ENCODE measurements around the gene NFIB.

The NFIB gene

DNA sequence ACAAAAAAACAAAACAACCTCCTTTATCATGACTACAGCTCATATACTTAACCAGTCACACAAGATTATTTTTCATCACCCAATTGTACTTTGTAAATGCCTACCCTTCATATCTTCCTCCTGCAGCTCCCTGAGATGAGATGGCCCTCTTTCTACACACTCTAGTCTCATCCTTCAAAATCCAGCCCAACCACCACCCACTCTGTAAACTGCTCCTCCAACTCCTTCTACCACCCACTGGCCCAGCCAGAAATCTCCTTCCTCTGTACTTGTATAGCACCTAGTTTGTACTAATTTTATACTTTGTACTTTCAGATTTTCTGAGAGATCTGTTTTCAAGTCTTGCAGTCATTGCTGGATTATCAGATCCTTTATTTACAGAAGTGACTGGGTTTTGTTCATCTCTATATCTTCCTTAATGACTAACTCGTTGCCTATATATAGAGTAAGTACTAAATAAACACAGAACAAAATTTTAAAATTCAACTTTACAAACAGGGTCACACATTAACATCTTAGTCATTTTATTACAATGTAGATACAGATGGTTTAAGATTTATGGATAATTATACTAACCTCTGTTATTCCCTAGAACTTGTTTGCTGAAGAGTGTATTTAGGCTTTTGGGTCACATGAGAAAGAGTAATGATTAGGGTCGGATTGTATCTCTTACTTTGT is 155.7 kb downstream of the NFIB start:
- TF ChIP-seq, protein P1, sequence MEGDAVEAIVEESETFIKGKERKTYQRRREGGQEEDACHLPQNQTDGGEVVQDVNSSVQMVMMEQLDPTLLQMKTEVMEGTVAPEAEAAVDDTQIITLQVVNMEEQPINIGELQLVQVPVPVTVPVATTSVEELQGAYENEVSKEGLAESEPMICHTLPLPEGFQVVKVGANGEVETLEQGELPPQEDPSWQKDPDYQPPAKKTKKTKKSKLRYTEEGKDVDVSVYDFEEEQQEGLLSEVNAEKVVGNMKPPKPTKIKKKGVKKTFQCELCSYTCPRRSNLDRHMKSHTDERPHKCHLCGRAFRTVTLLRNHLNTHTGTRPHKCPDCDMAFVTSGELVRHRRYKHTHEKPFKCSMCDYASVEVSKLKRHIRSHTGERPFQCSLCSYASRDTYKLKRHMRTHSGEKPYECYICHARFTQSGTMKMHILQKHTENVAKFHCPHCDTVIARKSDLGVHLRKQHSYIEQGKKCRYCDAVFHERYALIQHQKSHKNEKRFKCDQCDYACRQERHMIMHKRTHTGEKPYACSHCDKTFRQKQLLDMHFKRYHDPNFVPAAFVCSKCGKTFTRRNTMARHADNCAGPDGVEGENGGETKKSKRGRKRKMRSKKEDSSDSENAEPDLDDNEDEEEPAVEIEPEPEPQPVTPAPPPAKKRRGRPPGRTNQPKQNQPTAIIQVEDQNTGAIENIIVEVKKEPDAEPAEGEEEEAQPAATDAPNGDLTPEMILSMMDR (IDR thresholded peaks at IDR 0.05; ENCODE audit: borderline replicate concordance, insufficient read depth, low read depth, low read length) = no peak
- H3K4me3 ChIP-seq (ENCODE audit: low read depth, low read length) = no peak overlapping the region

DNA sequence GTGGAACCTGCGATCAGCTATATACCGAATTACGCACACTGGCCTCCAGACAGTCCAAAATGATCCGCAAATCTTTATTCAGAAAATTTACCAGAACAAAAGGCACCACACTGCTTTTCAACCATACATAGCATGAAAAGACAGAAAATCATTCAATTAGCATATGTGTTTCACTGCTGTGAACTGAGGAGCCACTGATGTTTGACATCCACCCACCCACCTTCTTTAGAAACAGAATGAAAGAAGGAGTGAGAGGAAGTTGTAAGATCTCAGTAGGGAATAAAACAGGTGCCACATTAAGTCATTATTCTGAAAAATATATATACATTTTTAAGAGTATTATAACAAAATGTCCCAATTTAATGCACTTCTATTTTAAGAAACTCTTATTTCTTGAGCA is 156.8 kb downstream of the NFIB start:
- H3K4me3 ChIP-seq (ENCODE audit: low read depth, low read length) = no peak overlapping the region
- TF ChIP-seq, protein P1 (IDR thresholded peaks at IDR 0.05; ENCODE audit: borderline replicate concordance, insufficient read depth, low read depth, low read length) = no peak

DNA sequence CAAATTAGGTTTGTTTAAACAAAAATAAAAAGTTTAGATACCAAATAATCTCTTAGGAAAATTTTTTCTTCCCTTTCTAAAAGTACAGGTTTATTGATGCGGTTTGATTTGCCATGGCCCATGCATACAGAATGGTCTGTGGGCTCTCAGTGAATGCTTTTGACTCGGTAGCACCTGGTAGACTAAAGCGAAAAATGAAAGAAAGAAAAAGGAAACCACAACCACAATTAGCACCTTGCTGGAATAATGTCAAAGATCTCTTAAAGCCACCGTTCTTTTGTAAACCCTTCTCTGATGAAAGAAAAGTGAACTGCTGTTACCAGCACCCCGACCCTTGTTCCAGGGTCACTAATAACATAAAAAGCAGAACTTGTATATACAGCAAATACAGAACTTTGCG is 157.9 kb downstream of the NFIB start:
- H3K4me3 ChIP-seq (ENCODE audit: low read depth, low read length) = no peak overlapping the region
- TF ChIP-seq, protein P1 (IDR thresholded peaks at IDR 0.05; ENCODE audit: borderline replicate concordance, insufficient read depth, low read depth, low read length) = no peak

DNA sequence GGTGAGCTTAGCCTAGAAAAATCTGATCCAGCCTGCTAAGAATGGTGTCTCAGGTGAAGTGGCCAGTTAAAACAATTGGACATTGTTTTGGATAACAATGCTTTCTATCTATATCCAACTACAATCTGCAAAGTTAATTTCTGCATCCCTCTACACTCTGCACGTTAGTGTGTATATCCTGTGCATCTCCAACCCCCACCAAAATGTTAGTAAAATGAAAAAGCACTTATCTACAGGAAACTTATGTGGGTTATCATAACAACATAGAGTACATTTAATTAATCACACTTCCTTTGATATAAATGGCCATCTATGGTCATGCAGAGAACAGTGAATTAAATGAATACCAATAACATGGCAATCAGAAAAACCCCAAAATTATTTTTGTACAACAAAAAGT is 158.7 kb downstream of the NFIB start:
- no peak overlapping the region for H3K4me3 ChIP-seq (ENCODE audit: low read depth, low read length)
- TF ChIP-seq, protein P1 (IDR thresholded peaks at IDR 0.05; ENCODE audit: borderline replicate concordance, insufficient read depth, low read depth, low read length) = no peak

DNA sequence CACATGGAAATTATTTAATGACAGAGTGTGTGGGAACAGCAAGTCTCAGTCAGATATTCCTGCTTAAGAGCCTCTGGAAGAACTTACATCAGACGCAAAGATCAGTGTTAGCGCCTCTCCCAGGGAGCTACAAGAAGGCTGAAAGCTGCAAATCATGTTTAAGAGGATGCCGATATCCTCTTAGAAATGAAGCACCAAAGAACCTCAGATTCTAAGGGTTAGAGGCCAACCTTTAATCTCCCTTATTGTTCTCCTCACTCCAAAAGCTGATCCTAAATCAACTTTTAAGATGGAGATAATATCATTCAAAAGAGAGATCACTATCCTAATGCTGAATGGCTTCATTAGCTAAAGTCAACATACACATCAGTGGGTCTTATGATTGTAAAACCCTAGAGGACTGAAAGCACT is 160.6 kb downstream of the NFIB start:
- TF ChIP-seq, protein P1 (IDR thresholded peaks at IDR 0.05; ENCODE audit: borderline replicate concordance, insufficient read depth, low read depth, low read length) = no peak
- no peak overlapping the region for H3K4me3 ChIP-seq (ENCODE audit: low read depth, low read length)

DNA sequence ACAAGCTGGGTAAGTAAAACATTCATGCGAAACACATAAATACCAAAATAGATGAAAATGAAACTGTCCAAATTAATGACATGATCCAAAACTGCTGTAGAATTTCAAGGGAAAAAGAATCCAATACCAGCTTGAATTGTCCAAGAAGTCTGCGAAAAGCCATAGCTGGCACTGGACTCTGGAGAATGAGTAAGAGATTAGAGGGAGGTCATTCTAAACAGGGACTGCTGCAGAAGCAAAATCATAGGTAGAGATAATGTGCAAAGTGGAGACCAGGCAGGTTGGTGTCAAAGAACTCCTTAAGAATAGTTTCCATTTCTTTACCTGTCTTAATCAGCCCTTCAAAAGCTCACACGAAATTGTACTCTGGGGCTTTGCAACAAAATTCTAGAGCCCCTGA is 162.5 kb downstream of the NFIB start:
- H3K4me3 ChIP-seq (ENCODE audit: low read depth, low read length) = no peak overlapping the region
- TF ChIP-seq, protein P1 (IDR thresholded peaks at IDR 0.05; ENCODE audit: borderline replicate concordance, insufficient read depth, low read depth, low read length) = no peak

DNA sequence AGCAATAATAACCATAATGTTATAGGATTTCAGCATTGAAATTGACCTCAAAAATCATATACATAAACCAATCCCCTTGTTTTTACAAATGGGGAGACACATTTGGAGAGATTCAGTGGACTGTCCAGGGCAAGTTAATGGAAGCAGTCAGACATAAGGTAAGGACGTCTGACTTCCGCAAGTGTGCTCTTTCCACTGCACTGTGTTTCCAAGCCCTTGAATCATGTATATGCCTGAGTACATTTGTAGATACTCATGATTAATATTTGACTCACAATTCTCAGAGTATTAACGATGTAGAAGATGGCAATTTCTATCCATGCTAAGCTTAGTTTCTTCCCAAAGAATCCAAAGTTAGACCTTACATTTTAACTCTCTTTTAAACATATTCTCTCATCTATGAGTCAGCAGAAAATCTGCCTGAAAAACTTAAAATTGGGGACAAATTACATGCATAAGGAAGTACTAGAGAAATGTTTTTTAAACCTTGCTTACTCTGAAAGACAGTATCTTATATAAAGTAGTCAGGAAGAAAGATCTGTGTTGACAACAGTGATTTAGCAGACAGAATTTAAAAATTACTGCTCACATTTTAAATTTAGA is 165.3 kb downstream of the NFIB start:
- TF ChIP-seq, protein P1 (IDR thresholded peaks at IDR 0.05; ENCODE audit: borderline replicate concordance, insufficient read depth, low read depth, low read length) = no peak

More for the DNA sequence above, 165.3 kb downstream of the NFIB start:
- no peak overlapping the region for H3K4me3 ChIP-seq (ENCODE audit: low read depth, low read length)
